Cardiac muscle cell (in vitro differentiated cells and primary cell): ENCODE results near the gene SLC25A48. TPM values are rescaled to one million over a fixed set of nuclear protein-coding genes. Genes with fewer than 3 reads are reported as not detected.

Source experiments
- DNase-seq, 2 donors: peaks; one replicate each; pipeline versions ENCODE4 v3.0.0 to v3.0.0-alpha.2; 2010 to 2017; ENCODE audit warnings: low read depth in 1 of 2, low spot score in 1 of 2
- H3K27ac ChIP-seq: fragments of 200-600 bp; sonication (generic); 2 replicates; pipeline ENCODE4 v1.5.1; 2016
- H3K27me3 ChIP-seq: fragments of 200-600 bp; sonication (generic); 2 replicates; pipeline ENCODE4 v1.6.0; 2016; ENCODE audit warnings: control low read depth
- H3K36me3 ChIP-seq: fragments of 200-600 bp; sonication (generic); 2 replicates; pipeline ENCODE4 v1.5.1; 2016; ENCODE audit warnings: control low read depth
- H3K4me1 ChIP-seq: fragments of 200-600 bp; sonication (generic); 2 replicates; pipeline ENCODE4 v1.8.1; 2017; ENCODE audit warnings: low read depth, mild to moderate bottlenecking, mixed run types
- H3K4me3 ChIP-seq: fragments of 200-600 bp; sonication (generic); 2 replicates; pipeline ENCODE4 v1.5.1; 2016; ENCODE audit warnings: mild to moderate bottlenecking
- H3K9me3 ChIP-seq: fragments of 200-600 bp; sonication (generic); 2 replicates; pipeline ENCODE4 v1.5.1; 2017; ENCODE audit warnings: low read depth, mild to moderate bottlenecking, control low read depth
- CTCF ChIP-seq: IDR thresholded peaks from 2 replicates; pipeline ENCODE4 v1.5.1; 2012; ENCODE audit warnings: low read depth, mild to moderate bottlenecking, low read length
- polyA plus RNA-seq: library from polyadenylated mRNA; unstranded; fragments of >200 nt; fragmentation: Nextera tagmentation; extraction: Ambion mirVana; gene quantifications from 2 replicates; pipeline ENCODE4 v1.2.1, GENCODE V29; 2016
- total RNA-seq: library from RNA; depleted of rRNA; stranded (reverse); fragments of >200 nt; gene quantifications from 2 replicates; pipeline ENCODE4 v1.2.3, GENCODE V29; 2016

The SLC25A48 gene
- total and polyA plus RNA-seq, 2 experiments from 2014 or later = 0.09 to 0.13 TPM

DNA sequence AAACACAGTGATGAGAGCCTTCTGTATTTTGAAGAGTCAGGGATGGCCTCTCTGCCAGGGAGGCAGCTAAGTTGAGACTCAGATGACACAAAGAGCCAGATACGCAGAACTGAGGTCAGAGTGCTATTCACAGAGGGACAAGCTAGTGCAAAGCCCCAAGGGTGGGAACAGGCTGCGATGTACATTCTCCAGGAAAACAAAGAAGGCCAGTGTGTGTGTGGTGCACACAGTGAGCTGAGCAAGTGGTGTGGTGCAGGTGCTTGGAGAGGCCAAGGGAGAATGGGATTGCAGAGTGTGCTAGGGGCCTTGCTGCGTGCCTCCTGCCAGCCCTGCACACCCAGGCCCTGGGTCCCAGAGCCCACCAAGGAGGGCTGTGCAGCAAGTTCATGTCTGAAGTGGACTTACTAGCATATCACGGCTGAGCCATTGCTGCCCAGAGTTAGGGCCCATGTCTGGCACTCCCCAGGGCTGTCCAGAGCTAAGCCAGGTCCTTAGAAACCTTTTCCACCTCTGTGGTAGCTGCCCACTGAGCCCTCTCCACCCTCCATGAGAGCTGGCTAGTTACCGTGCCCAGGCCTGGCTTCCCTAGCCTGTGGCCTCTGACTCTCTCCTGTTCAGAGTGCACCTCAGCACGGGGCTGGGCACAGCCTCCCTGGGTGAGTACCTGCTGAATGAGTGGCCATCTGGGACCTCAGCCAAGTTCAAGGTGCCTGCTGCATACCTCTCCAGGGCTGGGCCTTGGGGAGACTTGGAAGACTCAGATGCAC is 9.3 kb downstream of the SLC25A48 start:
- Histone ChIP-seq H3K27ac (no peak overlapping the region), H3K36me3 (no peaks in the 10 kb centered on the region), H3K27me3 (peaks cover 9% of the 10 kb centered on the region), H3K9me3 (no peaks in the 10 kb centered on the region), H3K4me3 (no peak overlapping the region), H3K4me1 (no peaks in the 10 kb centered on the region)
- DNase-seq = no peak
- TF ChIP-seq CTCF = no peak

- Histone ChIP-seq H3K4me1 (no peaks in the 10 kb centered on the region), H3K36me3 (no peaks in the 10 kb centered on the region), H3K4me3 (no peak overlapping the region), H3K9me3 (no peaks in the 10 kb centered on the region), H3K27me3 (peaks cover 4% of the 10 kb centered on the region), H3K27ac (no peak overlapping the region)
- DNase-seq = no peak
- no peak for TF ChIP-seq CTCF
These were observed 11.8 kb downstream of the SLC25A48 start for GRCh38 chr5:135846311-135846710.

DNA sequence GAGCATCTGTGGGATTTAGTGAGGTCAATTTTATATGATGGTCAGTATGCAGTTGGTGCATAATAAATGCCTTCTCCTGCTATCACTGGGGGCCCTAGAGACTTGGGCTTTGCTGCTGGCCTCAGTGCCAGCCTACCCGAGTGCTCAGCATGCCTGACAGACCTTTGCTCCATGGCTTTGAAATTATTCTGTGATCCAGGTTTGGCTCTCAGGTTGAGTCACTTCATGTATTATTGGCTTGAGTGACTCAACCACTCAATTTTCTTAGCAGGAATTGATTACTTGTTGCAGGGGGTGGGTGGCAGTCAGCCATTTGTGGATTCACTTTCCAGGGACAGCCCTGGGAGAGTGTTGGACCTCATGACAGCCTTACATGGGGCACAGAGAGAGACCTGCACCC is 13.5 kb downstream of the SLC25A48 start:
- no peaks in the 10 kb centered on the region for H3K36me3 ChIP-seq
- no peaks in the 10 kb centered on the region for H3K27me3 ChIP-seq
- no peaks in the 10 kb centered on the region for H3K9me3 ChIP-seq
- no peak overlapping the region for H3K4me3 ChIP-seq
- no peak for TF ChIP-seq CTCF
- H3K27ac ChIP-seq = no peak overlapping the region
- no peak for DNase-seq
- no peaks in the 10 kb centered on the region for H3K4me1 ChIP-seq

DNA sequence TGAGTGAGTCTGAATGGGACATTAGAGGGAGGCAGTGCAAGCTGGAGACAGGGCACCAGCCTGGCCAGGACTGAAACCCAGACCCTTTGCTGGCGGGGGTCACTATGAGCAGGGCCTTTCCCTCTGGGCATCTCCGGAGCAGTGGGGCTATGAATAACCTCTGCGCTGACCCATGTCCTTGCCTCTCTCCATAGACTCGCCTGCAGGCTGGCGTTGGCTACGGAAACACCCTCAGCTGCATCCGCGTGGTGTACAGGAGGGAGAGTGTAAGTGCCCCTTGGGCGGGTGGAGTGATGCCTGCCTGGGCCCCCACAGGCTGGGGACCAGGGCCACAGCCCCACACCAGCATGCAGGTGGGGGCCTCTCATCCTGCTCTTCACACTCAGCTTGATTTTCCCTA is 15.8 kb downstream of the SLC25A48 start:
- no peak overlapping the region for H3K4me3 ChIP-seq
- H3K36me3 ChIP-seq = no peaks in the 10 kb centered on the region
- no peak overlapping the region for H3K27ac ChIP-seq
- TF ChIP-seq CTCF = no peak
- no peaks in the 10 kb centered on the region for H3K9me3 ChIP-seq
- DNase-seq = no peak
- no peaks in the 10 kb centered on the region for H3K4me1 ChIP-seq
- no peaks in the 10 kb centered on the region for H3K27me3 ChIP-seq

DNA sequence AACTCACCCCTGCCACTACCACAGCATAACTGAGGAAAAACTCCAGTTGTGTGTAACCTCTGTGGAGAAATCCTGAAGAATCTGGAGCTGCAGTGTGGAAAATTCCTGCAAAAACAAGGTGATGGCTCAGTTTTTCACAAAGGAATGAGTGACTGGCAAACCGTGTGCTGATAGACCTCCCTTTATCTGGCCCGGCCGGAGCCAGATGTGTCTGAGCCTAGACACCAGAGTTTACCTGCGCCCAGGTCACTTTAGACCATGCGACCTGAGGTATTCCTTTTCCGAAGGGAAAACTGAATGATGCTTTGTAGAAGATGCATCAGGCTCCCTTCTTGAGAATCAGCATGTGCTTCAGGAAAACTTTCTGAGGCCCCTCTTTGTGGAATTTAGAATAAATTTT is 16.2 kb downstream of the SLC25A48 start:
- Histone ChIP-seq H3K27me3 (no peaks in the 10 kb centered on the region), H3K27ac (no peak overlapping the region), H3K4me1 (no peaks in the 10 kb centered on the region), H3K4me3 (no peak overlapping the region), H3K36me3 (no peaks in the 10 kb centered on the region), H3K9me3 (no peaks in the 10 kb centered on the region)
- TF ChIP-seq CTCF = no peak
- no peak for DNase-seq
